ENCODE data around the gene OIP5. TPM values are rescaled to one million over a fixed set of nuclear protein-coding genes. Genes with fewer than 3 reads are reported as not detected.

Gene OIP5
- total and polyA plus RNA-seq, 2 of the 13 experiments (the other 11 are each of a cell fraction or from before 2014, with no cell fraction given), result 10.7 to 38.0 TPM

- TF ChIP-seq ZNF670 (CRISPR knock-in tag; IDR thresholded peaks at IDR 0.05; ENCODE audit: borderline replicate concordance), result 0 out of 2 replicates have a peak, but pooled peaks have one; percentile 12
- TF ChIP-seq ZMAT3 (CRISPR knock-in tag; conservative IDR thresholded peaks at IDR 0.05), result peak; percentile 44; the same call in 1 of the 2 replicates
- no peak for TF ChIP-seq ZNF652 (CRISPR knock-in tag; IDR thresholded peaks at IDR 0.05; ENCODE audit: borderline replicate concordance, low read depth)
- TF ChIP-seq ZNF224 (CRISPR knock-in tag; IDR thresholded peaks at IDR 0.05), result no peak
- no peak for TF ChIP-seq ZFAT (CRISPR knock-in tag; conservative IDR thresholded peaks at IDR 0.05)
- no peak for TF ChIP-seq NCOA2 (CRISPR knock-in tag; IDR thresholded peaks at IDR 0.05)
- peak; percentile 69; the same call in 1 of the 2 replicates for TF ChIP-seq HNF1A (IDR thresholded peaks at IDR 0.05; ENCODE audit: low read depth)
- TF ChIP-seq HNF1A (CRISPR knock-in tag; IDR thresholded peaks at IDR 0.05; ENCODE audit: borderline replicate concordance), result peak; percentile 61; the same call in 1 of the 2 replicates
- no peak for TF ChIP-seq TAF1 (CRISPR knock-in tag; IDR thresholded peaks at IDR 0.05)
- TF ChIP-seq ZNF7 (CRISPR knock-in tag; IDR thresholded peaks at IDR 0.05), result no peak
- no peak for TF ChIP-seq THAP8 (CRISPR knock-in tag; IDR thresholded peaks at IDR 0.05; ENCODE audit: borderline replicate concordance)
- TF ChIP-seq MAFF (IDR thresholded peaks at IDR 0.05; ENCODE audit: low read depth, low read length), result no peak
- no peak for TF ChIP-seq NR2C2 (CRISPR knock-in tag; IDR thresholded peaks at IDR 0.05; ENCODE audit: borderline replicate concordance)
- 0 out of 2 replicates have a peak, but pooled peaks have one; percentile 41 for TF ChIP-seq ZNF263 (CRISPR knock-in tag; IDR thresholded peaks at IDR 0.05)
- TF ChIP-seq ZSCAN31 (CRISPR knock-in tag; IDR thresholded peaks at IDR 0.05; ENCODE audit: low read depth), result no peak
- TF ChIP-seq ATF2 (CRISPR knock-in tag; IDR thresholded peaks at IDR 0.05), result no peak
- TF ChIP-seq MIER3 (CRISPR knock-in tag; IDR thresholded peaks at IDR 0.05; ENCODE audit: borderline replicate concordance), result no peak
- no peak for TF ChIP-seq ZNF572 (CRISPR knock-in tag; IDR thresholded peaks at IDR 0.05)
- TF ChIP-seq ZFP37 (CRISPR knock-in tag; IDR thresholded peaks at IDR 0.05; ENCODE audit: borderline replicate concordance), result no peak
- no peak for TF ChIP-seq ETV6 (CRISPR knock-in tag; conservative IDR thresholded peaks at IDR 0.05)
- no peak for TF ChIP-seq ZMYM3 (CRISPR knock-in tag; IDR thresholded peaks at IDR 0.05)
- TF ChIP-seq ZBTB25 (CRISPR knock-in tag; IDR thresholded peaks at IDR 0.05), result no peak
- no peak for TF ChIP-seq EED (CRISPR knock-in tag; IDR thresholded peaks at IDR 0.05)
- no peak for TF ChIP-seq ZNF235 (CRISPR knock-in tag; IDR thresholded peaks at IDR 0.05; ENCODE audit: borderline replicate concordance)
- TF ChIP-seq JUNB (CRISPR knock-in tag; IDR thresholded peaks at IDR 0.05; ENCODE audit: borderline replicate concordance), result no peak
- no peak for TF ChIP-seq MTF2 (CRISPR knock-in tag; IDR thresholded peaks at IDR 0.05; ENCODE audit: borderline replicate concordance)
Measured at GRCh38 chr15:41333026-41333562, 703 bp upstream of the OIP5 start (continued).
